ENCODE data around the gene PRSS1.

The PRSS1 gene

GRCh38 chr7:142792129-142792528 lies 42.9 kb downstream of the PRSS1 start:
- POLR2A ChIA-PET: no interaction called here
- TF ChIP-seq CTCF (IDR thresholded peaks at IDR 0.05; ENCODE audit: control extremely low read depth, extremely low read depth, low read depth, missing control alignments): no peak
- no peak for DNase-seq (ENCODE audit: extremely low spot score)
- CTCF ChIA-PET: interaction anchor here (1.2 to 17.7 kb wide), 4 partner anchors 11 to 205 kb away, joined by 3 to 316 read pairs (median 177); no protein-coding TSS in a partner anchor

- no peak for DNase-seq (ENCODE audit: extremely low spot score)
- CTCF ChIA-PET: interaction anchor here (1.2 to 17.7 kb wide), 5 partner anchors 11 to 258 kb away, joined by 3 to 316 read pairs (median 8); no protein-coding TSS in a partner anchor
- POLR2A ChIA-PET: no interaction called here
Observed at GRCh38 chr7:142792593-142792992, 43.3 kb downstream of the PRSS1 start.

GRCh38 chr7:142793156-142793555 lies 43.9 kb downstream of the PRSS1 start:
- CTCF ChIA-PET: interaction anchor here (1.2 to 17.7 kb wide), 6 partner anchors 12 to 259 kb away, joined by 3 to 316 read pairs (median 6); no protein-coding TSS in a partner anchor
- no peak for DNase-seq (ENCODE audit: extremely low spot score)
- no peak for TF ChIP-seq CTCF (IDR thresholded peaks at IDR 0.05; ENCODE audit: control extremely low read depth, extremely low read depth, low read depth, missing control alignments)
- POLR2A ChIA-PET: interaction anchor here (1.1 kb wide), 1 partner anchor 15 kb away, joined by 3 read pairs; no protein-coding TSS in a partner anchor

More at GRCh38 chr7:142792593-142792992, 43.3 kb downstream of the PRSS1 start:
- TF ChIP-seq CTCF (IDR thresholded peaks at IDR 0.05; ENCODE audit: control extremely low read depth, extremely low read depth, low read depth, missing control alignments): no peak

GRCh38 chr7:142795339-142795863 lies 46.1 kb downstream of the PRSS1 start:
- POLR2A ChIA-PET: interaction anchor here (3.9 kb wide), 1 partner anchor 13 kb away, joined by 21 read pairs; no protein-coding TSS in a partner anchor
- DNase-seq (ENCODE audit: extremely low spot score): no peak
- CTCF ChIA-PET: interaction anchor here (1.1 to 17.7 kb wide), 5 partner anchors 8 to 163 kb away, joined by 3 to 316 read pairs (median 32); no protein-coding TSS in a partner anchor
- no peak for TF ChIP-seq CTCF (IDR thresholded peaks at IDR 0.05; ENCODE audit: control extremely low read depth, extremely low read depth, low read depth, missing control alignments)

- DNase-seq (ENCODE audit: extremely low spot score): no peak
- POLR2A ChIA-PET: interaction anchor here (3.9 kb wide), 1 partner anchor 12 kb away, joined by 21 read pairs; no protein-coding TSS in a partner anchor
- CTCF ChIA-PET: interaction anchor here (0.9 to 17.7 kb wide), 6 partner anchors 8 to 164 kb away, joined by 3 to 316 read pairs (median 24); no protein-coding TSS in a partner anchor
- TF ChIP-seq CTCF (IDR thresholded peaks at IDR 0.05; ENCODE audit: control extremely low read depth, extremely low read depth, low read depth, missing control alignments): no peak
Observed at GRCh38 chr7:142796001-142796500, 46.8 kb downstream of the PRSS1 start.

GRCh38 chr7:142796501-142797390 lies 47.5 kb downstream of the PRSS1 start:
- no peak for TF ChIP-seq CTCF (IDR thresholded peaks at IDR 0.05; ENCODE audit: control extremely low read depth, extremely low read depth, low read depth, missing control alignments)
- DNase-seq (ENCODE audit: extremely low spot score): peak; percentile 43
- CTCF ChIA-PET: interaction anchor here (0.9 to 17.7 kb wide), 8 partner anchors 9 to 165 kb away, joined by 3 to 316 read pairs (median 16); no protein-coding TSS in a partner anchor
- POLR2A ChIA-PET: interaction anchor here (3.9 kb wide), 1 partner anchor 12 kb away, joined by 21 read pairs; no protein-coding TSS in a partner anchor

All from GM10248 (cell line).